Astrocyte of the spinal cord (primary cell): ENCODE measurements around the gene SPTLC3.

Experiments
- DNase-seq: peaks from one replicate; pipeline ENCODE4 v3.0.0; 2011; ENCODE audit warnings: low read depth, low spot score
- H3K4me3 ChIP-seq: 2 replicates; pipeline ENCODE4 v1.5.1; 2011; ENCODE audit warnings: low read depth, mild to moderate bottlenecking, low read length, moderate library complexity
- CTCF ChIP-seq: IDR thresholded peaks from 2 replicates; pipeline ENCODE4 v1.5.1; 2012; ENCODE audit warnings: low read depth, mild to moderate bottlenecking, low read length, inconsistent platforms
- in situ Hi-C: cut with HindIII; loops from 2 replicates; pipeline ENCODE4 v1.10.0; 2017; ENCODE audit warnings: low sequenced_read_pairs

Gene SPTLC3

DNA sequence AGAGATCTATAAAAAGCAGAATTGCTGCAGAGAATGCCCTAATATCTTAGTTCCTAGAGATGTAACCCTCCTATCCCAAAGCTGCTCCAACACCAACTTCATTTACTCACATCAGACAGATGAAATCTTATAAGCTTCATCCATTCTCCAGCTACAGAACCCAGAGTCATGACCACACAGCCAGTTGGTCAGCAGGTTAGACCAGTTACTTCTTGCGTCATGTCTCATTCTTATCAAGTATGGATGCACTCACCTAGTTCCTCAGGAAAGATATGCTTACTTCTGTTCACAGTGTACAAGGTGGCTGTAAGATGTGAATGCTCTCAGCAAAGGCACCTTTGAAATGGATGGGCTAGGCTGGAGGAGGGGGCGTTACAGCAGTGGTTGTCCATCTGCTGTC lies 164.4 kb downstream of the SPTLC3 start:
- no peak for DNase-seq
- no peak for TF ChIP-seq CTCF
- in situ Hi-C loops = no loop called here
- no peak overlapping the region for H3K4me3 ChIP-seq

GRCh38 chr20:13174402-13174801 lies 165.6 kb downstream of the SPTLC3 start:
- no peak for TF ChIP-seq CTCF
- in situ Hi-C loops = no loop called here
- no peak overlapping the region for H3K4me3 ChIP-seq
- no peak for DNase-seq

- no peak for DNase-seq
- no peak overlapping the region for H3K4me3 ChIP-seq
- TF ChIP-seq CTCF = no peak
- in situ Hi-C loops = no loop called here
Observed at GRCh38 chr20:13180986-13181889, 172.5 kb downstream of the SPTLC3 start.

DNA sequence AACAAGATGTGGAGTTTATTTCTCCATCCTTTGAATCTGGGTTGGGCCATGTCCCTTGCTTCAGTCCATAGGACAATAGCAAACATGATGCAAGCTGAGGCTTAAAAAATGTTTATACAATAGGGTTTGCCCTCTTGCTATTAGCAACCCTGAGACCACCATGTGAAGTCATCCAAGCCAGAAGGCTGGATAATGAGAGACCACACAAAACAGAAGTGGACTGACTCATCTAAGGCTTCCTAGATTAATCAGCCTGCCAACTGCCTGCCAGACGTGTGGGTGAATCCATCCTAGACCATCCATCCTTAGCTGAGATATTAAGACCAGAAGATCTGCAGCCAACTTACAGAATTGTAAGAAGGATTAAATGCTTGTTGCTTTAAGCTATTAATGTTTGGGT lies 174.2 kb downstream of the SPTLC3 start:
- DNase-seq = no peak
- H3K4me3 ChIP-seq = no peak overlapping the region
- in situ Hi-C loops = no loop called here
- no peak for TF ChIP-seq CTCF

DNA sequence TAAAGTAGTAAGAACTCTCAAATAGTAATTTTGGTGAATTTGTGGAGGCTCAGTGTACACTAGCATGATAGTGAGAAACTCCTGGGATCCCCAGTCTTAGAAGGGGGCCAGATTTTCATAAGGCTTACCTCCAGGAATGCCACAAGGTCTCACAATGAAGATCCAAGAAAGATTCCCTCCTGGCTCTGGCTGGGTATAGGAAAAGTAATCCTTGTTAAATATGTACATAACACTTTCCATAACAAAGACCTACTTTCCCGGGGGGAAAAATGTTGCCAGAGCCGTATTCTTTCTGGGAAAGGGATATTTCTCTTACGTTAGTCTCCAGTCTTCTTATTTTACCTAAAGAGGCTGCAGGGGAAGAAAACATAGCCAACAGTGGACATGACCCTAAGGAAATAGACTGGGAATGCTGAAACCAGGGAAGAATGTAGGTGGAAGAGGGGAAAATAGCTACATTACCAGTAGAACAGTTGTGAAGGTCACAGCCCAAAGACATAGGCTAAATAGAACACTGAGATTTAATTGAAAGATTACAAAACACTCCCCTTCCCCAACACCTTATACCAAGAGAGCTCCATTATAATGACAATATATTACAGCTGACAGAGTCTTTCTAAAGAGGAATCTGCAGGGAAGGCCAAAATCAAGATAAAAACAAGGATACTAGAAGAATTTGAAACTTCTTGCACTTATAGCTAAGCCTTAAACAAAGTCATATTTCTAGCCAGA lies 177.4 kb downstream of the SPTLC3 start:
- no peak overlapping the region for H3K4me3 ChIP-seq
- DNase-seq = no peak
- in situ Hi-C loops = no loop called here
- TF ChIP-seq CTCF = no peak

- no peak for DNase-seq
- TF ChIP-seq CTCF = no peak
- in situ Hi-C loops = no loop called here
- no peak overlapping the region for H3K4me3 ChIP-seq
Observed at GRCh38 chr20:13187899-13188298, 179.1 kb downstream of the SPTLC3 start.
